B cell (primary cell): ENCODE measurements around the gene LCN10. TPM values are rescaled to one million over a fixed set of nuclear protein-coding genes. Genes with fewer than 3 reads are reported as not detected.

Experiments used
- ATAC-seq: fragments of 200-7000 bp; cut with Tn5 transposase; one replicate; pipeline ENCODE4 v1.10.0; 2021; ENCODE audit warnings: low read depth, mild to moderate bottlenecking, moderate number of reproducible peaks, moderate library complexity
- CTCF ChIA-PET: fragments of 350-600 bp; sonication (Branson Sonifier 250); formaldehyde crosslinking; loops from one replicate; lab custom pipeline; 2021; ENCODE audit warnings: antibody characterized with exemption, inconsistent platforms; lab: Charles Lee
- POLR2A ChIA-PET: fragments of 350-600 bp; sonication (Branson Sonifier 250); formaldehyde crosslinking; loops from one replicate; lab custom pipeline; 2021; ENCODE audit warnings: antibody characterized with exemption; lab: Charles Lee
- DNase-seq: peaks from one replicate; pipeline ENCODE4 v3.0.0; 2013
- H2AFZ ChIP-seq: 2 replicates; pipeline ENCODE4 v1.6.1; 2012; ENCODE audit warnings: mild to moderate bottlenecking, low read depth, low read length; ENCODE audit not compliant: insufficient read depth, poor library complexity, severe bottlenecking
- H3K27ac ChIP-seq, 2 donors: 1 replicate in 1 of 2; 2 replicates in 1 of 2; pipeline ENCODE4 v1.5.1; 2012 to 2013; ENCODE audit warnings: low read length in 2 of 2, mild to moderate bottlenecking in 2 of 2, moderate library complexity in 1 of 2
- H3K27me3 ChIP-seq, 4 experiments: fragments of 200-600 bp in 1 of 4; sonication (generic) in 1 of 4; replicated peaks in 1 of 4; 1 replicate in 2 of 4; 2 replicates in 2 of 4; pipeline versions ENCODE4 v1.6.1 to v1.7.0; 2013 to 2016; ENCODE audit warnings: low read length in 3 of 4, mild to moderate bottlenecking in 2 of 4, mixed read lengths in 1 of 4, moderate library complexity in 1 of 4; ENCODE audit not compliant: insufficient read depth in 4 of 4, control insufficient read depth in 3 of 4; ENCODE audit errors: control extremely low read depth in 1 of 4
- H3K36me3 ChIP-seq, 2 experiments: replicated peaks in 1 of 2; 1 replicate in 1 of 2; 2 replicates in 1 of 2; pipeline versions ENCODE4 v1.6.1 to v1.7.1; 2013; ENCODE audit warnings: low read length in 1 of 2; ENCODE audit not compliant: insufficient read depth in 2 of 2, control insufficient read depth in 1 of 2; ENCODE audit errors: control extremely low read depth in 1 of 2, extremely low read depth in 1 of 2
- H3K4me1 ChIP-seq, 2 donors: fragments of 200-600 bp in 1 of 2; sonication (generic) in 1 of 2; 1 replicate in 1 of 2; 2 replicates in 1 of 2; pipeline versions ENCODE4 v1.5.1 to v1.6.1; 2013 to 2017; ENCODE audit warnings: low read length in 2 of 2; ENCODE audit not compliant: control insufficient read depth in 2 of 2, insufficient read depth in 2 of 2
- H3K4me2 ChIP-seq: replicated peaks from 2 replicates; pipeline ENCODE3; 2012; ENCODE audit warnings: mild to moderate bottlenecking, low read depth, low read length; ENCODE audit not compliant: poor library complexity, severe bottlenecking
- H3K4me3 ChIP-seq, 5 experiments: fragments of 200-600 bp in 1 of 5; sonication (generic) in 1 of 5; 1 replicate in 3 of 5; 2 replicates in 2 of 5; pipeline versions ENCODE4 v1.5.1 to v1.7.0; 2011 to 2016; ENCODE audit warnings: low read length in 4 of 5, mild to moderate bottlenecking in 4 of 5, low read depth in 2 of 5, control low read depth in 1 of 5, moderate library complexity in 1 of 5; ENCODE audit not compliant: insufficient read depth in 1 of 5; ENCODE audit errors: control extremely low read depth in 1 of 5, extremely low read depth in 1 of 5
- H3K79me2 ChIP-seq: fragments of 200-600 bp; sonication (generic); one replicate; pipeline ENCODE4 v1.6.0; 2016; ENCODE audit warnings: low read length; ENCODE audit not compliant: control insufficient read depth, insufficient read depth
- H3K9ac ChIP-seq: fragments of 200-600 bp; sonication (generic); 2 replicates; pipeline ENCODE4 v1.6.1; 2017; ENCODE audit warnings: mild to moderate bottlenecking, low read length, moderate library complexity
- H3K9me3 ChIP-seq, 3 donors: one replicate each; pipeline versions ENCODE4 v1.6.1 to v1.7.1; 2013; ENCODE audit warnings: low read length in 2 of 3; ENCODE audit not compliant: control insufficient read depth in 2 of 3, insufficient read depth in 1 of 3; ENCODE audit errors: control extremely low read depth in 1 of 3
- H4K20me1 ChIP-seq: 2 replicates; pipeline ENCODE4 v1.6.0; 2012; ENCODE audit warnings: mild to moderate bottlenecking, low read length; ENCODE audit not compliant: insufficient read depth, control insufficient read depth, poor library complexity, severe bottlenecking
- H3K27ac Mint-ChIP-seq: one replicate; pipeline ENCODE4 v1.8.0; 2021; ENCODE audit warnings: mixed read lengths
- H3K27me3 Mint-ChIP-seq: one replicate; pipeline ENCODE4 v1.8.0; 2021; ENCODE audit warnings: mixed read lengths
- H3K4me1 Mint-ChIP-seq: one replicate; pipeline ENCODE4 v1.8.0; 2021; ENCODE audit warnings: mixed read lengths
- H3K4me3 Mint-ChIP-seq: one replicate; pipeline ENCODE4 v1.8.0; 2021; ENCODE audit warnings: mixed read lengths
- H3K9me3 Mint-ChIP-seq: one replicate; pipeline ENCODE4 v1.8.0; 2022; ENCODE audit warnings: mixed read lengths; ENCODE audit not compliant: insufficient read depth
- CTCF ChIP-seq: fragments of 200-600 bp; IDR thresholded peaks from one replicate; pipeline ENCODE4 v1.8.0; 2022; ENCODE audit warnings: antibody characterized with exemption, mild to moderate bottlenecking
- EZH2 ChIP-seq: IDR thresholded peaks from 2 replicates; pipeline ENCODE4 v1.6.1; 2012; ENCODE audit warnings: borderline replicate concordance, low read depth, mild to moderate bottlenecking, moderate library complexity, low read length; ENCODE audit not compliant: insufficient read depth, poor library complexity, severe bottlenecking
- WGBS: methylation state at CpG from one replicate; pipeline ENCODE4 v1.1.5; 2013; ENCODE audit warnings: missing lambda C conversion rate; ENCODE audit not compliant: insufficient coverage; 5-methylcytosine and 5-hydroxymethylcytosine counted together
- intact Hi-C: fragments of 100-400 bp; cut with micrococcal nuclease; formaldehyde crosslinking; loops from one replicate; pipeline ENCODE4 v1.10.0; 2022
- polyA plus RNA-seq: library from polyadenylated mRNA; depleted of rRNA; stranded (reverse); fragments of >200 nt; gene quantifications from 2 replicates; pipeline ENCODE4 v1.2.3, GENCODE V29; 2012
- total RNA-seq, 2 donors: library from RNA; stranded (reverse); fragments of 120-200 nt in 1 of 2; gene quantifications; 1 replicate in 1 of 2; 2 replicates in 1 of 2; pipeline versions ENCODE4 v1.2.3 to v1.2.4, GENCODE V29; 2013 to 2022

Gene LCN10
- total and polyA plus RNA-seq, 2 donors (not counting 1 experiment from before 2014, with no cell fraction given) = 76.3 to 93.0 TPM

GRCh38 chr9:136729926-136730325, 12.8 kb downstream of the LCN10 start:
- H3K4me3 Mint-ChIP-seq = peak overlapping the region; percentile 74
- peak overlapping the region; percentile 32 for H3K27ac Mint-ChIP-seq
- Histone ChIP-seq H3K9me3 (no peaks in the 10 kb centered on the region), H3K27me3 (no peaks in the 10 kb centered on the region), H3K4me2 (no peak overlapping the region), H3K36me3 (peaks cover 0 to 18% of the 10 kb centered on the region in 2 experiments), H3K9ac (no peak overlapping the region), H2AFZ (no peak overlapping the region), H4K20me1 (peaks cover 30% of the 10 kb centered on the region), H3K27ac (no peak overlapping the region), H3K79me2 (peaks cover 28% of the 10 kb centered on the region), H3K4me3 (no peak overlapping the region), H3K4me1 (peaks cover 22 to 35% of the 10 kb centered on the region in 2 donors)
- CTCF ChIA-PET = interaction anchor here (0.7 to 7.2 kb wide), 11 partner anchors 11 to 317 kb away, joined by 3 to 102 read pairs (median 4); partner anchors contain the start of genes LCN10, LCN6 and LCN8
- no peaks in the 10 kb centered on the region for H3K9me3 Mint-ChIP-seq
- ATAC-seq (no peak), DNase-seq (no peak)
- 97% methylated on average over 8 of the region's 8 CpGs for WGBS
- intact Hi-C loops = no loop called here
- H3K4me1 Mint-ChIP-seq = peaks cover 38% of the 10 kb centered on the region
- POLR2A ChIA-PET = interaction anchor here (0.7 to 5.1 kb wide), 10 partner anchors 11 to 59 kb away, joined by 3 to 83 read pairs (median 9); partner anchors contain the start of genes LCN6 and LCN8
- H3K27me3 Mint-ChIP-seq = no peaks in the 10 kb centered on the region
- TF ChIP-seq CTCF = no peak
- no peak for TF ChIP-seq EZH2

GRCh38 chr9:136729144-136729543, 13.6 kb downstream of the LCN10 start:
- no peaks in the 10 kb centered on the region for H3K9me3 Mint-ChIP-seq
- H3K4me1 Mint-ChIP-seq = peaks cover 43% of the 10 kb centered on the region
- Histone ChIP-seq H3K79me2 (peaks cover 29% of the 10 kb centered on the region), H3K27me3 (no peaks in the 10 kb centered on the region), H3K27ac (no peak overlapping the region), H2AFZ (peak overlapping the region; percentile 79), H3K9ac (peak overlapping the region; percentile 95), H3K4me3 (peak overlapping the region in 4 of 5 experiments; percentile 66 to 99 (median 94)), H3K9me3 (no peaks in the 10 kb centered on the region), H3K4me1 (peaks cover 22 to 35% of the 10 kb centered on the region in 2 donors), H3K4me2 (peak overlapping the region; percentile 96), H4K20me1 (peaks cover 38% of the 10 kb centered on the region), H3K36me3 (peaks cover 0 to 25% of the 10 kb centered on the region in 2 experiments)
- H3K27ac Mint-ChIP-seq = peak overlapping the region; percentile 59
- ChIA-PET POLR2A (interaction anchor here (0.8 to 5.1 kb wide), 15 partner anchors 9 to 49 kb away, joined by 3 to 83 read pairs (median 6); partner anchors contain the start of genes LCN15, LCN6 and LCN8), CTCF (interaction anchor here (0.6 to 7.2 kb wide), 16 partner anchors 9 to 338 kb away, joined by 3 to 102 read pairs (median 6); partner anchors contain the start of genes LCN10, LCN15, LCN6 and LCN8)
- TF ChIP-seq CTCF (no peak), EZH2 (no peak)
- no peak for DNase-seq
- no peak for ATAC-seq
- peak overlapping the region; percentile 74 for H3K4me3 Mint-ChIP-seq
- 81% methylated on average over 7 of the region's 7 CpGs for WGBS
- no peaks in the 10 kb centered on the region for H3K27me3 Mint-ChIP-seq
- intact Hi-C loops = no loop called here
